Stimulated activated naive CD4-positive, alpha-beta T cell (primary cell): Measurements from ENCODE around the gene ETAA1.

Experiments
- DNase-seq, 6 experiments: peaks; one replicate each; lab custom pipeline; 2025; lab: John Stamatoyannopoulos, UW

The ETAA1 gene

DNA sequence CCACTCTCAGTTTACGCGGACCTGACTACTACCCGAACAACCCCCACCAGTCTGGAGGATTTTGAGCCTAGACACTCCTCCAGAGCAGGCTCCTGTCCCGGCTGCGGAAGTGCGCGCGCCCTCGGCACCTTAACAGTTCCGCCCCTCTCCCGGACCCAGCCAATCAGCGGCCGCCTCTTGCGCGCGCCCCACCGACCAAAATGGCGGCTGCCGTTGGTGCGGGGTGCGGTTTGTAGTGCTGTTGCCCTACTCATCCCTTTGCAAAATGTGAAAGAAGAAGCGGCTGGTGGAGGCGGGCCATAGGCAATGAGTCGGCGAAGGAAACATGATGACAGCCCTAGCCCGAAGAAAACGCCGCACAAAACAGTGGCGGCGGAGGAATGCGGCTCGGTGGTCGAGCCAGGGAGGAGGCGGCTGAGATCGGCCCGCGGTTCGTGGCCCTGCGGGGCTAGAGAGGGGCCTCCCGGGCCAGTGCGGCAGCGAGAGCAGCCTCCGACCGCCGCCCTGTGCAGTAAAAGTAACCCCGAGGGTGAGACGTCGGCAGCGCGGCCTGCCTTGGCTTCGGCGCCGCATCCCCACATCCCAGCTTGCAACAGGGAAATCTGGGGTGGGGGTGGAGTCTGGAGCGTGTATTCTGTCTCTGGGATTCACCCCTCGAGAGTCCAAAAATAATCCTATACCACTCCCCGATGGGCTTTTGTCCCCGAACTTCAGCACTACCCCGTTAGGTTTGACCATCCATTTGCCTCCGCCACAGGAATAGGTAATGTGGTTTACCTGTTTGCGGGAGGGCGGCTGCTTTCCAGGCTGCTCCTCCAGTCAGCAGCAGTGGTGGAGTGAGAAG, at the start of gene ETAA1:
ETAA1 (plus strand) TSS at position 191 of the 844 bp plus-strand sequence; CDS start at position 307, 116 bp downstream.
- DNase-seq: peak; percentile 87 to 92 (median 89)

DNA sequence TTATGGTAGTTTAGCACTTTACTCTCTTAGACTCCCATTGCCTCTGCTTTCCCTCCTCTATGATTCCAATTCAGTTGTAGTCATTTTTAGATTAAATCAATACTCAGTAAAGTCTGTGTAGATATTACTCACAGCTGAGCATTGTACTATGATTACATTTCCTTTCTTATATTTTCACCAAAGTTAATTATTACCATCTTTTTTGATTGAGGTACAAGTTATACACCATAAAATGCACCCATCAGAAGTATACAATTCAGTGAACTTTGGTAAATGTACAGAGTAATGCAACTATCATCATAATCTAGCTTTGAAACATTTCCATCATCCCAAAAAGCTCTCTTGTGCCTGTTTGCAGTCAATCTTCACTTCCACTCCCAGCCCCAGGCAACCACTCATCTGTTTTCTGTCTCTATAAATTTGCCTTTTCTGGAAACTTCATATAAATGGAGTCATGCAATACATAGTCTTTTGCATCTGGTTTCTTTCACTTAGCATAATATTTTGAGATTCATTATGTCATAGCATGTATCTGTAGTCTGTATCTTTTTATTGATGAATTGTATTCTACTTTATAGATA, 30.2 kb upstream of the ETAA1 start:
- no peak for DNase-seq

DNA sequence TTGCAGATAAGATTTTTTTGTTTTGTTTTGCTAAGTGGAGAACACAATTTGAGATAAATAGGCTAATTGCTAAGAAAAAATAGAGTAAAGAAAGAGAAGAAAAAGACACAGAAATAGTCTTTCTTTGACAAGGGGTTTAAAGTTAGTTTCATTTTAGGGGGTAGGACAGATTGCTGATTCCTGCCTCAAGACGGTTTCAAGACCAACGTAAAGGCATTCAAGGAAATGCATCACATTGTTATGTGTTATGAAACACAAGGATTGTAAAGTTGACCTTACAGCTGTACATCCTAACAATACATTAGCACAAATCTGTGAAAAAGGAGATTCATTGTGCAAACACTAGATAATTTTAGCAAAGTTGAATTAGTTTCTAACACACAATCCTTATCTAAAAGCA, 22.7 kb upstream of the ETAA1 start:
- no peak for DNase-seq

DNA sequence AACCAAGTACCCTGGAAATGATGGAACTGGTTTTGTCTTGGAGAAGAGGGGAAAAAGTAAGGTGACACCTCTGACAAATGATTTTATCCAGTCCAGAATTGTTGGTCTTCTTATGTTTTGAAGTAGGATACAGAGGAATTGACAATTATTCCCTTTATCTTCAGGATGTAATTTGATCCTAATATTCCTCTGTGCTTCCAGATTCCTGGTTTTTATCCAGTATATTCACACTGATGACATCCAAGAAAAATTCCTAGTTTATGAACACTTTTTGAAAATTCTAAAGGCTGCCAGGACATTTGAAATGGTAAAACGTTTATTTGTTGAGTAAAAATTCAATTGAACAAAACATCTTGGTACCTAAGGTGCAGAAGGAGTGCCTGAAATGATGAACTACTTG, 22.2 kb upstream of the ETAA1 start:
- DNase-seq: no peak

DNA sequence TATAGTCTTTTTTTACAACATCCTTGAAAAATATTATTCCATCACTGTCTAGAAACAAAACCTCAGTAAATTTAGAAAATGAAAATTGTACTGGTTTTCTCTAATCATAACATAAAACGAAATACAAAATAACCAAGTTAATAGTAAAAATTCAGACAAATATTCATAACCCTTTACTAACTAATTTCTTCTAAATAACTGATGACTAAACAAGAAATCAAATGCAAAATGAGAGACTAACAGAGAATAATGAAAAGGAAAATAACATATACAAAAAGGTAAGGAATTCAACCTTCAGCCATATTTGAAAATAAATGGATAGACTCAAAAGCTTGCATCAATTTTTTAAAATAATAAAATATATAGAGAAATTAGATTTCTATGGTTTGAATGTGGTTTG, 18.6 kb upstream of the ETAA1 start:
- DNase-seq: no peak

DNA sequence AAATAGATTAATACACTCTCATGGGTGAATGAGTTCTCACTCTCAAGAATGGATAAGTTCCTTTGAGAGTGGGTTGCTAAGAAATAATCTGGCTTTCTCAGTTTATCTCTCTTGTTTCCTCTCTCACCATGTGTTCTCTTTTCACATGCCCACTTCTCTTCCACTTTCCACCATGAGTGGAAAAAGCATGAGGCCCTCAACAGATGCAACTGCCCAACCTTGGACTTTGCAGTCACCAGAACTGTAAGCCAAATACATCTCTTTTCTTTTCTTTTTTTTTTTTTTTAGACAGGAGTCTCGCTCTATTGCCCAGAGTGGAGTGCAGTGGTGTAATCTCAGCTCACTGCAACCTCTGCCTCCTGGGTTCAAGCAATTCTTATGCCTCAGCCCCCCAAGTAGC, 18.1 kb upstream of the ETAA1 start:
- DNase-seq: no peak

DNA sequence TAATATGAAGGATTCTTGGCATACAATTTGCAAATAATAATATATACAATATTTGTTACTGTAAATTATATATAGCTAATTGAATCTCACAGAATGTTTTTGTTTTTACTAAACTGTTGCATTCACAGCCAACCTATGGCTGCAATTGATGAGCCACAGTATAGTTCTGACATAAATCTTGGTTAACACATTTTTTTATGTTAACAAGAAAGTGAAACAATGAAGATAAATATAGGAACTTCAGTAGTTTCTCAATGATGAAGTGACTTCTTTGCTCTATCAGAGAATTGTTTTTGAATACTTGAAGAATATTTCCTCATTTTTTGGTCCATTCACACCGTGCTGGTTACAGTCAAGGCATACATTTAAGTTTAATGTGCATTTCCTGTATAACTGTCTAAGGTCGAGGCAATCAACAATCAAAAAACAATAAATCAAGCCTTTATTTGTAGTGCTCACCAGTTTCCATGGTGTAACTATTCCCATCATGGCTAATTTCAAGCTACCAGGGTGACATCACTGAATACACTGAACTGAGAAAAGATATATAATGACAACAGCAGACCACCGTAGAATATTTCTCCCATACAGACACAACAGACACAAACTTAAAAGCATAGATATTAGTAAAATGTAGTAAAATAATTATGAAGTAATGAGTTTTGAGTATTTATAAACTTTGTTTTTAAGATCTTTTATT, 12.9 kb upstream of the ETAA1 start:
- DNase-seq: no peak

DNA sequence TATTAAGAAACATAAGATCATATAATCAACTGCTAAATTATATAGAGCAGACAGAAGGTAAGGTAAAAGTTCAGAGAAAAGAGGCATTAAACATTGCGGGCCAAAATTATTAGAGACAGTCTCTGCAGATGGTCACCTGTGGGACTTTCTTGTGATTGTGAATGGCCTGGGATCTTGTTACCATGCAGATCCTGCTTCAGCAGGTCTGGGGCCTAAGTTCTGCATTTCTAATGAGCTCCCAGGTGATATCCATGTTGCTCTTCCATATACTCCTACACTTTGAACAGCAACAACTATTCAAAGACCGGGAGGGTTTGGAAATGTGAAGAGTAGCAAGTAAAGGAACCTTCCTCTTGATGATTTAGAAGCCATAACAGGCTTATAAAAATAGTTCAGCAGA, 8.5 kb upstream of the ETAA1 start:
- DNase-seq: no peak

DNA sequence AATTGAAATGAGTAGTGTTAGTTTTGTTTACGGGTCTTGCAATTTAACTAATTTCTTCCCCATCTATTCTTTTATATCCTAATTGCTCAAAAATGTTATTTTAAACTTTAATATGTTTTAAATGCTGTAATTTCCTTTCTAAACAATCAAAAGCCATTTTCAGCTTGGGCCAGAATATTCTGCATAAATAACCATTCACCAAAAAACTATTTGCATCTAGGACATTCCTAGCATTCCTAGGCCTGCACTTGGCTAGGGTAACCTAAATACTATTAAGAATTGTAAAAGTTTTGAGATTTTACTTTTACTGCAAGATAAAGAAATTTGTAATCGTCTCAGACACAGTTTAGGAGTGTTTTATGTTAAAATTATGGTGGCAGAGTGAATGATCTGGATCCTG, 7.8 kb upstream of the ETAA1 start:
- no peak for DNase-seq

DNA sequence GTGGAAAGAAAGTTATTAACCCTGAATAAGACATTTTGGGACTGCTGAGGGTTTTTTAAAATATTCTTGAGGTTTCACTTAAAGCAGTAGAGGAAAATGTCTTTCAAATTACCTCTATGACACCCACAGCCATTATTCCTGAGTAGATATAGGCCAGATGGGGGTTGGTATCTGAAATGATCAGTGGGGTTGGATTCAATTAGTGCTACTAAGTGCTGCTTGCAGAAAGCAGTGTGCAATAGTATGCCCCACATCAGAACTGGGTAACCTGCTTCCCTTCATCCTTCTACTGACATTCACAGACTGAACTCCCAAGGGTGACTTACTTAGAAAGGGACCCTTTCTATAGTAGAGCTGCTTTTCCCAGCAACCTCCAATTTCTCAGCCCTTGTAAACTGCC, 7.3 kb upstream of the ETAA1 start:
- DNase-seq: no peak

DNA sequence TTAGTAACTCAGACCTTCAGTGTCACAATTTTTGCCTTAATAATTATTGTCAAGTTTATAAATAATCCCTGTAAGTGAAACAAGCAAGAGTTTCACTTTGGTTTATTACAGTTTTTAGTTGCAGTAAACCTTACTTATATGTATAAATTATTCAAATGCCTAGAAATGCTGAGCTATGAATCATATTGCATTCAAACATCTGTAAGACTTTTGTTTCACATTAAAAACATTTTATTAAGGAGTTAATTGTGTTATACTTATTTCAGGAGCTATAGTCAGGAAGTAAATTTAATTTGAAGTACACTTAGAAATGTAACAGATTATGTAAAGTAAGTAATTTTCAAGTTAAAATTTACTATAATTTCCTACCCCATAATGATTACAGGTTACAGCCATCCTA, 3.9 kb upstream of the ETAA1 start:
- no peak for DNase-seq

DNA sequence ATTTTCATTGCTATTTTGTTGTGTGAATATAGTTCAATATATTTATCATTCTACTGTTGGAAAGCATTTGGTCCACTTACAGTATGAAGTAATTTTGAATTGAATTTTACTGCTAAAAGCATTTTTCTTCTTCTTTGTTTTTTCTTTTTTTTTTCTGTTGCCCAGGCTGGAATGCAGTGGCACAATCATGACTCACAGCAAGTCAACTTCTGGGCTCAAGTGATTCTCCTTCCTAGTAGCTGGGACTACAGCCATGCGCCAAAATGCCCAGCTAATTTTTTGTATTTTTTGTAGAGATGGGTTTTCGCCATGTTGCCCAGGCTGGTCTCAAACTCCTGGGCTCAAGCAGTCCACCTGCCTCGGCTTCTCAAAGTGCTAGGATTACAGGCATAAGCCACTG, 2.4 kb upstream of the ETAA1 start:
- no peak for DNase-seq

DNA sequence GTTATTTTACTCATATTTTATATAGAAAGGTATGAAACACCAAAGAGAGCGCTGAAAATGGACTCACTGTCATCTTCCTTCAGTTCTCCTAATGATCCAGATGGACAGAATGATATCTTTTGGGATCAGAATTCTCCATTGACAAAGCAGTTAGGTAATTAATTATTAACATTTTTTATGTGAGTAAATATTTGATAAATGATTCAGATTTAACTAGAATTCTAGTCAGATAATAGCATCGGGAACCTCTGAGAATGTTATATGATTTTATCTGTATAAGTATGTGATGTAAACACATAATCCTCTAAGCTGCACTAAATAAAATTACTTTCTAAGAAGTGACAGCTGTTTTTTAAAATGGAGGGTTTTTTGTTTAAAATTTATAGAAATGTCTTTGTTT, 2.0 kb downstream of the ETAA1 start:
- DNase-seq: no peak

DNA sequence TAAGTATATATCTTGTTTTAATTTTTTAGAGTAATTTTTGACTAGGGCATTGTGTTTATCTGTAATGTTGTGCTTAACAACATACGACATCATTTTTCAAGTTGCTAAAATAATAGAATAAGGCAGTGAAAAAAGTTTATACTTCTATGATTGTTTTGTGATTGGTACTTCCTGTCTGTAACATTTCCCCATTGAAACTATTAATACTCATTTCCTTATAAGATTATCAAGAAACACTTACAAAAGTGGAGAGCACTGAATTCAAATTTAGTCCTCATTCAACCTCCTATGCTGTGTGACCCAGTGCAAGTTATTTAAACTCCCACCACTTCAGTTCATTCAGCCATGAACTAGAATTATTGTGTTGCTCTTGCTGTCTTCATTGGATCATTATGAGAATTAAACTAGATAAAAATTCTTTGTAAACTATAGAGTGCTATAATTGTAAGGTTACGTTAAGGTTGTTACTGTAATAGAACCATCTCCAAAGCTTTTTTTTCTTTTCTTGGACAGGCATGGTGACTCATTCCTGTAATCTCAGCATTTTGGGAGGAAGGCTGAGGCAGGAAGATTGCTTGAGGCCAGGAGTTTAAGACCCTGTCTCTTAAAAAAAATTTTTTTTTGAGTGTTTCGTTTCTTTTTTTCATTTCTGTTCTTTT, 2.8 kb downstream of the ETAA1 start:
- DNase-seq: no peak

DNA sequence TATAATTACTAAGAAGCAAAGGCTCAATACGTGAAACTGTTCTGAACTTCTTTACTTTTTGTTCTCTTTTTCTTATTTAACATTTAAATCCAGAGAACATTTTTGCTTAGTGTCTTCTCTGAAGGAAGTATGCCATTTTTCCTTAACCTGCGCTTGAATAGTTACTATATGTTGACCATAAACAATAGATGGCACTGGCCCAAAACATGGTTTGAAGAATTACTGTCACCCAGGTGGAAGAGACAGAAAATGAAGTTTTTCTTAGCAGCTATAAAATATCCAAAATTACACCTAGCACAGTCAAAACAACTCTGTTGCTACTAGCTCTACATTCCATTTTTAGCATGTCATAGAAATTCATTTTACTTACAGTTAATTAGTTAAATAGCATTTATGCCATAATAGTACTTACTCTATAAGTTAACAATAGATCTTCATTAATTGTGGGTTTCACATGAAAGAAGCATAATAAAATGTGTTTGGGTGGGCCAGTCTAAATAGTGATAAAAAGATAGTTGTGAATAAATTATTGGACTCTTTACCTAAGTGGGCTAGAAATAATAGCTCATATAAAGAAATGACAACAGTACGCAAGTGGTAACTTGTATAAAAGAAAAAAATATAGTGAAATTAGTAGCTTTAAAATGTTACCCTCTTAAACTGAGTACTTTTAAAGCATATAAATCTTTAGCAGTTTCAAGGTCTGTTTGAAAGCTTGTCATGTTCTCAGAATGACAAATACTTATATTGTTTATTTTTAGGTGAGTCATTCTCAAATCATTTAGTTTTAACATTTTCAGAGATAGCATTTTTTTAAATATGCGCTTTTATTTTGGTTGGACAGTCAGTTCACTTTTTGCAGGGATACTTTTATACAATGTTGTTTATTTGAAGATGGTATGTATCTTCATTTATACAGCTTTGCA, 3.7 kb downstream of the ETAA1 start:
- no peak for DNase-seq

DNA sequence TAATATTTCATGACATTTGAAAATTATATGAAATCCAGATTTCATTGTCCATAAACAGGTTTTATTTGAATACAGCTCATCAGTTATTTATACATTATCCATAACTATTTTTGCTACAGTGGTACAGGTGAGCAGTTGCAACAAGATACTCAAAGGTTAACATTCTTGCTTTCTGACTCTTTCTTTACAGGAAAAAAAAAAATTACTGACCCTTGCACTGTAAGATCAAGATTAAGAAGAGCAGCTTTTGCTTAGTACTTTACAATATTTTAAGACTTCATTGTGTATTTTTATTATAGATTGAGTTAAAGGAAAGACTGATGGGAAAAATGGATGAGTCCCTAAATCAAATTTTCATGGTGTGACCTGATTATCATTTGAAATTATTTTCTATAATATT, 11.2 kb downstream of the ETAA1 start:
- DNase-seq: no peak

DNA sequence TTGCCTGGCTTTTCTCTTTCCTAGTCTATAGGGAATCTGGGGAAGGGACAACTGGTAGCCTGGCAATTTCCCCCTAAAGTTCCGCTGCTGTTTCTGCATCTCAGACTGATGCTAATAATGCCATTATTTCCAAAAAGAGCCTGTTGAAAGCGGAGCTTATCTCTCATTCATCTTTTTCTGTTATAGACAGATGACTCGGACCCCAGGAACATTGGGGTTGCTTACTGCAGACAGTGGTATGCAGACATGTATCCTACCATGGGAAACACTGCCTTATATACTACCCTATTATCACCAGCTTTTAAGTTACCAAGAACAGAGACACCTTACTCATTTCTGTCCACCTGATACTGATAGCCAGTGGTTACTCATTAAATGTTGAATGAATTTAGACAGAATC, 15.3 kb downstream of the ETAA1 start:
- no peak for DNase-seq

DNA sequence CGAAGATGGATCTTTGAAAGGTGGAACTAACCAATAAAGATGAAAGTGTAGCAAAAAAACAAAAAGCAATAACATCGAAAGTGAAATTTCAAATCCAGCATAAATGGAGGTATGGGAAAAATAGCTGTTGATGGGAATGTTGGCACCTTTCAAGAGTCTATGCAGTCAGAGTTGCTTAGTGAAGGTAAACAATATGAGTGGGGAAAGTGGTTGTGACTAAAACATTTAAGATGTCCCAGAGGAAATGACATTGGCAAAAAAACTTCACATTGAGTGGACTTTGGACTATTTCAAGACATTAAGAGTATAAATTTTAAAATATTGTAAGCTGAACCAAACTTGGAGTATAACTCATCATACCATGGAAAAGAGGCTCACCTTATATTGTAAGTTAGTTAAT, 17.7 kb downstream of the ETAA1 start:
- DNase-seq: no peak

DNA sequence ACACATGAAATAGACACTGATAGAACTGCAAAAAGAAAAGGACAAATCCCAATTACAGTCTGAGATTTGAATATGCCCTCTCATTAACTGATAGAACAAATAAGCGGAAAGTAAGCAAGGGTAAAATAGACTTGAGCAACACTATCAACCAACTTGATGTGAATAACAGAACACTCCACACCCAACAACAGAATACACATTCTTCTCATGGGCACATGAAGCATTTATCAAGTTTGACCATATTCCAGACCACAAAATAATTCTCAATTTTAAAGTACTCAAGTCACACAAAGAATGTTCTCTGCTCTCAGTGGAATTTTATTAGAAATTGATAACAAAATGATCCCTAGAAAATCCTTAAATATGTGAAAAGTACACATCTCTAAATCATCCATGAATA, 19.0 kb downstream of the ETAA1 start:
- no peak for DNase-seq

DNA sequence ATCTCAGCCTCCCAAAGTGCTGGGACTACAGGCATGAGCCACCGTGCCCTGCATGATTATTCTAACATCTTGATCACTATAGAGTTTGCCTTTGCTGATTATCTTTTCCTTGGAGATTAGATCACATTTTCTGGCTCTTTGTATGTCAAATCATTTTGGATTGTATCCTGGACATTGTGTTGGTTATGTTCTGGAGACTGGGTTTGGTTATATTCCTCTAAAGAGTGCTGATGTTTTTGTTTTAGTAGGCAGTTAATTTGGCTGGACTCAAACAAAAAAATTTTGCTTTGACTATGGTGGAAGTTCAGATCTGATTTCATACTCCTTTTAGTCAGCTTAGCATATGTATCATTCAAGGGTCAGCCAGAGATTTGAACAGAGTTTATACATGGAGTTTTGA, 26.4 kb downstream of the ETAA1 start:
- no peak for DNase-seq

DNA sequence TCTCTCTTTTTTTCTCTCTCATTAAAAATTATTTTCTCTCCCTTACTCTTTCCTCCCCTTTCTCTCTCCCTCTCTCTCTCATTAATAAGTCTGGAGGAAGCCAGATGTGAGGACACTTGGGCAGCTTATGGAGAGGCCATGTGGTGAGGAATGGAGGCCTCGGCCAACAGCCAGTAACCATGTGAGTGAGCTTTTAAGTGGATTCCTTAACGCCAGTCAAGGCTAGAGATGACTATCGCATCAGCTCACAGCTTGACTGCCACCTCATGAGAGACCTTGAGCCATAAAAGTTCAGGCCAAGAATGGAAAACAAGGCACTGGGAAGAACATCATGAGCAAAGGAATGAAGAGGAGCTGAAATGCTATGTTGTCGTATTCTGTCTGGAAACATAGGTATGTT, 39.1 kb downstream of the ETAA1 start:
- no peak for DNase-seq

DNA sequence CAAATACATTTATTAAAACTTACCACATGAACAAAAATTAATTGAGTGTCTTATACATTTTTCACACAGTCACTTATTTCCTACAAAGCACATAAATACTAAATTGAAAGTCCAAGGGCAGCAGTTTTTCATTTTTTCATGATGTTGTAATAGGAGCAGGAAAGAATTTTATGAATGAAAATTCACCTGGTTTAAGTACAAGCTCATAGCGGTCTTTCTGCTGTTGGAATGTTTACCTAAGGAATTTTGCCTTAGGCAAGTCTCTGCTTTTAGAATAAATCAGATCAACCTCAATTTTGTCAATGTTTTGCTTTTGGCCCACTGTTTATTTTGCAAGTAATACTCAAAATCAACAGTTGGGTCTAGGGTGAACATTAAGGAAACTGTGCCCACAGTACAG, 40.0 kb downstream of the ETAA1 start:
- DNase-seq: no peak
